ENCODE measurements around the gene SYT1. TPM values are rescaled to one million over a fixed set of nuclear protein-coding genes. Genes with fewer than 3 reads are reported as not detected.

SYT1 gene
- total and polyA plus RNA-seq, 4 donors, result 0.53 to 0.84 (median 0.64) TPM

- no peak for DNase-seq (ENCODE audit: low spot score)
- no peaks in the 10 kb centered on the region for H3K4me1 ChIP-seq (ENCODE audit: control insufficient read depth in 4 of 4, insufficient read depth in 4 of 4, low read length in 3 of 4)
- H3K27me3 ChIP-seq (ENCODE audit: control insufficient read depth in 4 of 4, insufficient read depth in 4 of 4, low read length in 3 of 4), result peaks cover 0 to 2% (median 0%) of the 10 kb centered on the region in 4 donors
- 54% methylated on average over 2 of the region's 2 CpGs for WGBS
- H3K9ac ChIP-seq (ENCODE audit: low read depth in 1 of 2, low read length in 2 of 2), result no peak overlapping the region
- no peaks in the 10 kb centered on the region for H3K36me3 ChIP-seq (ENCODE audit: control insufficient read depth in 4 of 4, insufficient read depth in 3 of 4, low read depth in 1 of 4, low read length in 3 of 4)
- no peak overlapping the region for H3K4me3 ChIP-seq (ENCODE audit: low read depth in 1 of 3, low read length in 3 of 3)
- peaks cover 0 to 3% (median 0%) of the 10 kb centered on the region in 4 donors for H3K9me3 ChIP-seq (ENCODE audit: control insufficient read depth in 4 of 4, low read length in 3 of 4)
- no peak for TF ChIP-seq NR2F2 (IDR thresholded peaks at IDR 0.05)
- no peak for TF ChIP-seq SP1 (IDR thresholded peaks at IDR 0.05)
- TF ChIP-seq HNF4G (IDR thresholded peaks at IDR 0.05), result no peak
- no peak for TF ChIP-seq RAD21 (IDR thresholded peaks at IDR 0.05)
- TF ChIP-seq HNF4A (conservative IDR thresholded peaks at IDR 0.05), result no peak
- no peak for TF ChIP-seq REST (IDR thresholded peaks at IDR 0.05)
- no peak for TF ChIP-seq ZBTB33 (IDR thresholded peaks at IDR 0.05)
- H3K27ac ChIP-seq (ENCODE audit: low read depth in 1 of 2, low read length in 2 of 2), result no peak overlapping the region
Measured at GRCh38 chr12:79267580-79267979, 403.0 kb downstream of the SYT1 start.

GRCh38 chr12:79274501-79275064 is 410.0 kb downstream of the SYT1 start:
- H3K27ac ChIP-seq (ENCODE audit: low read depth in 1 of 2, low read length in 2 of 2), result no peak overlapping the region
- H3K9ac ChIP-seq (ENCODE audit: low read depth in 1 of 2, low read length in 2 of 2), result no peak overlapping the region
- H3K9me3 ChIP-seq (ENCODE audit: control insufficient read depth in 4 of 4, low read length in 3 of 4), result peaks cover 0 to 6% (median 0%) of the 10 kb centered on the region in 4 donors
- TF ChIP-seq YY1 (IDR thresholded peaks at IDR 0.05), result no peak
- no peak for TF ChIP-seq TAF1 (conservative IDR thresholded peaks at IDR 0.05)
- TF ChIP-seq ZBTB33 (IDR thresholded peaks at IDR 0.05), result no peak
- TF ChIP-seq FOXA2 (IDR thresholded peaks at IDR 0.05), result no peak
- TF ChIP-seq MAX (IDR thresholded peaks at IDR 0.05), result no peak
- TF ChIP-seq NR2F2 (IDR thresholded peaks at IDR 0.05), result no peak
- no peak for TF ChIP-seq HNF4G (IDR thresholded peaks at IDR 0.05)
- TF ChIP-seq EGR1 (IDR thresholded peaks at IDR 0.05; ENCODE audit: low read depth in 2 of 2), result no peak
- no peak for TF ChIP-seq HNF4A (conservative IDR thresholded peaks at IDR 0.05)
- TF ChIP-seq SP1 (IDR thresholded peaks at IDR 0.05), result no peak
- no peak for TF ChIP-seq ATF3 (IDR thresholded peaks at IDR 0.05)
- no peak for TF ChIP-seq JUND (IDR thresholded peaks at IDR 0.05)
- no peak for TF ChIP-seq CTCF (IDR thresholded peaks at IDR 0.05; ENCODE audit: low read depth, low read length, missing input control)
- TF ChIP-seq REST (IDR thresholded peaks at IDR 0.05), result no peak
- TF ChIP-seq RAD21 (IDR thresholded peaks at IDR 0.05), result no peak
- TF ChIP-seq FOXA1 (IDR thresholded peaks at IDR 0.05), result no peak
- no peaks in the 10 kb centered on the region for H3K4me1 ChIP-seq (ENCODE audit: control insufficient read depth in 4 of 4, insufficient read depth in 4 of 4, low read length in 3 of 4)
- WGBS, result 86% methylated on average over 4 of the region's 4 CpGs
- no peaks in the 10 kb centered on the region for H3K27me3 ChIP-seq (ENCODE audit: control insufficient read depth in 4 of 4, insufficient read depth in 4 of 4, low read length in 3 of 4)
- H3K4me3 ChIP-seq (ENCODE audit: low read depth in 1 of 3, low read length in 3 of 3), result no peak overlapping the region
- DNase-seq (ENCODE audit: low spot score), result no peak
- H3K36me3 ChIP-seq (ENCODE audit: control insufficient read depth in 4 of 4, insufficient read depth in 3 of 4, low read depth in 1 of 4, low read length in 3 of 4), result no peaks in the 10 kb centered on the region

Data from liver (tissue), 9 donors.